H9 (cell line): ENCODE results near the gene PIEZO2. TPM values are rescaled to one million over a fixed set of nuclear protein-coding genes. Genes with fewer than 3 reads are reported as not detected.
"Not testable (repeated sequence)": the region's sequence is repeated elsewhere in the genome, so short reads cannot be mapped to it uniquely, and the experiment has no call there.

ENCODE experiments used
- DNase-seq: peaks from one replicate; pipeline ENCODE4 v3.0.0-alpha.2; 2017
- H2AFZ ChIP-seq: one replicate; pipeline ENCODE4 v1.6.1; 2013; ENCODE audit warnings: mild to moderate bottlenecking, low read length, control low read depth, moderate library complexity
- H2AK5ac ChIP-seq: 2 replicates; pipeline ENCODE4 v1.6.1; 2013; ENCODE audit warnings: low read length, control low read depth, mixed read lengths; ENCODE audit not compliant: insufficient read length
- H2BK120ac ChIP-seq: one replicate; pipeline ENCODE4 v1.6.1; 2013; ENCODE audit warnings: low read depth, mild to moderate bottlenecking, low read length, control low read depth, inconsistent platforms; ENCODE audit not compliant: poor library complexity, severe bottlenecking
- H2BK12ac ChIP-seq: 2 replicates; pipeline ENCODE4 v1.6.1; 2013; ENCODE audit warnings: low read length, control low read depth, mixed read lengths, low read depth; ENCODE audit not compliant: insufficient read length
- H2BK15ac ChIP-seq: 2 replicates; pipeline ENCODE4 v1.6.1; 2013; ENCODE audit warnings: low read depth, low read length, control low read depth
- H2BK20ac ChIP-seq: one replicate; pipeline ENCODE4 v1.6.1; 2013; ENCODE audit warnings: low read depth, mild to moderate bottlenecking, low read length, control low read depth, inconsistent platforms; ENCODE audit not compliant: poor library complexity, severe bottlenecking
- H2BK5ac ChIP-seq: 2 replicates; pipeline ENCODE4 v1.6.1; 2013; ENCODE audit warnings: low read length, control low read depth, mixed read lengths; ENCODE audit not compliant: insufficient read length
- H3K14ac ChIP-seq: 2 replicates; pipeline ENCODE4 v1.6.1; 2013; ENCODE audit warnings: low read length, control low read depth; ENCODE audit not compliant: insufficient read depth
- H3K18ac ChIP-seq: 2 replicates; pipeline ENCODE4 v1.6.1; 2013; ENCODE audit warnings: low read depth, mild to moderate bottlenecking, mixed read lengths, low read length, control low read depth; ENCODE audit not compliant: insufficient read length
- H3K23ac ChIP-seq: 2 replicates; pipeline ENCODE4 v1.6.1; 2013; ENCODE audit warnings: low read length, control low read depth, mixed read lengths, low read depth; ENCODE audit not compliant: insufficient read length
- H3K23me2 ChIP-seq: 2 replicates; pipeline ENCODE4 v1.6.1; 2013; ENCODE audit warnings: low read depth, mild to moderate bottlenecking, mixed read lengths, low read length, control low read depth; ENCODE audit not compliant: insufficient read length, poor library complexity, severe bottlenecking
- H3K27ac ChIP-seq: 2 replicates; pipeline ENCODE4 v1.5.1; 2013; ENCODE audit warnings: low read length, control low read depth, mixed read lengths, low read depth; ENCODE audit not compliant: insufficient read length
- H3K27me3 ChIP-seq: 2 replicates; pipeline ENCODE4 v1.6.1; 2013; ENCODE audit warnings: low read length, control low read depth, inconsistent platforms; ENCODE audit not compliant: insufficient read depth
- H3K4ac ChIP-seq: 2 replicates; pipeline ENCODE4 v1.6.1; 2013; ENCODE audit warnings: low read depth, mild to moderate bottlenecking, control low read depth, inconsistent platforms, low read length, moderate library complexity
- H3K4me1 ChIP-seq: 2 replicates; pipeline ENCODE4 v1.6.1; 2013; ENCODE audit warnings: low read length, control low read depth, inconsistent platforms; ENCODE audit not compliant: insufficient read depth
- H3K4me2 ChIP-seq: 2 replicates; pipeline ENCODE4 v1.6.1; 2013; ENCODE audit warnings: low read length, control low read depth, mixed read lengths; ENCODE audit not compliant: insufficient read length, insufficient read depth
- H3K56ac ChIP-seq: 2 replicates; pipeline ENCODE4 v1.6.1; 2013; ENCODE audit warnings: low read depth, mild to moderate bottlenecking, mixed read lengths, low read length, control low read depth; ENCODE audit not compliant: insufficient read length
- H3K79me1 ChIP-seq: 2 replicates; pipeline ENCODE4 v1.6.1; 2013; ENCODE audit warnings: low read depth, mild to moderate bottlenecking, moderate library complexity, low read length, control low read depth, inconsistent platforms; ENCODE audit not compliant: insufficient read depth, poor library complexity, severe bottlenecking
- H3K79me2 ChIP-seq: 2 replicates; pipeline ENCODE4 v1.6.1; 2013; ENCODE audit warnings: low read length, control low read depth, inconsistent platforms; ENCODE audit not compliant: insufficient read depth
- H3K9ac ChIP-seq: 2 replicates; pipeline ENCODE4 v1.6.1; 2013; ENCODE audit warnings: low read length, control low read depth, mixed read lengths; ENCODE audit not compliant: insufficient read length; ENCODE audit errors: extremely low read depth
- H3K9me3 ChIP-seq: one replicate; pipeline ENCODE4 v1.6.1; 2013; ENCODE audit warnings: low read depth, low read length, inconsistent platforms; ENCODE audit not compliant: control insufficient read depth
- H3T11ph ChIP-seq: one replicate; pipeline ENCODE4 v1.6.1; 2013; ENCODE audit warnings: mild to moderate bottlenecking, low read length, control low read depth, inconsistent platforms
- H4K20me1 ChIP-seq: one replicate; pipeline ENCODE4 v1.6.1; 2013; ENCODE audit not compliant: control insufficient read depth, insufficient read length, insufficient read depth
- H4K5ac ChIP-seq: 2 replicates; pipeline ENCODE4 v1.6.1; 2013; ENCODE audit warnings: low read depth, mild to moderate bottlenecking, mixed read lengths, low read length, control low read depth; ENCODE audit not compliant: insufficient read length
- H4K8ac ChIP-seq: replicated peaks from 2 replicates; pipeline ENCODE4 v1.6.1; 2013; ENCODE audit warnings: low read length, control low read depth, mixed read lengths, low read depth; ENCODE audit not compliant: insufficient read length
- H4K91ac ChIP-seq: 2 replicates; pipeline ENCODE4 v1.6.1; 2013; ENCODE audit warnings: low read depth, mild to moderate bottlenecking, moderate library complexity, mixed read lengths, low read length, control low read depth; ENCODE audit not compliant: insufficient read length
- H3K27ac Mint-ChIP-seq, 3 experiments: 2 replicates in 2 of 3; 3 replicates in 1 of 3; pipeline ENCODE4 v1.8.0; 2020 to 2021; ENCODE audit warnings: mixed read lengths in 3 of 3, mild to moderate bottlenecking in 1 of 3, moderate library complexity in 1 of 3
- H3K27me3 Mint-ChIP-seq: 2 replicates; pipeline ENCODE4 v1.8.0; 2021; ENCODE audit warnings: low read depth, mild to moderate bottlenecking, moderate library complexity, mixed read lengths
- H3K36me3 Mint-ChIP-seq, 3 experiments: 2 replicates in 2 of 3; 3 replicates in 1 of 3; pipeline ENCODE4 v1.8.0; 2020 to 2021; ENCODE audit warnings: low read depth in 3 of 3, mixed read lengths in 3 of 3; ENCODE audit not compliant: insufficient read depth in 1 of 3
- H3K4me1 Mint-ChIP-seq, 2 experiments: 2 replicates each; pipeline ENCODE4 v1.8.0; 2020; ENCODE audit warnings: mixed read lengths in 2 of 2
- H3K4me3 Mint-ChIP-seq, 2 experiments: 2 replicates in 1 of 2; 3 replicates in 1 of 2; pipeline ENCODE4 v1.8.0; 2020 to 2021; ENCODE audit warnings: mild to moderate bottlenecking in 2 of 2, mixed read lengths in 2 of 2, moderate library complexity in 1 of 2
- H3K9me3 Mint-ChIP-seq, 2 experiments: 2 replicates in 1 of 2; 3 replicates in 1 of 2; pipeline ENCODE4 v1.8.0; 2020; ENCODE audit warnings: mild to moderate bottlenecking in 2 of 2, mixed read lengths in 2 of 2, moderate library complexity in 1 of 2
- WGBS: extraction: QIAGEN DNeasy Blood & Tissue Kit; methylation state at CpG from one replicate; pipeline ENCODE4 v1.1.7; 2013; ENCODE audit warnings: missing lambda C conversion rate, low lambda C conversion rate, mixed read lengths; ENCODE audit not compliant: insufficient read length; ENCODE audit errors: extremely low coverage; 5-methylcytosine and 5-hydroxymethylcytosine counted together
- total RNA-seq: library from RNA; stranded (reverse); gene quantifications from 2 replicates; pipeline ENCODE4 v1.2.1, GENCODE V29; 2021
- TF ChIP-seq, protein P1 (sequence below): fragments of 200-600 bp; sonication (generic); conservative IDR thresholded peaks from 3 replicates; pipeline ENCODE4 v1.8.0; 2021; ENCODE audit warnings: antibody characterized with exemption, mild to moderate bottlenecking

Gene PIEZO2
- total RNA-seq, 1 experiment from 2014 or later, result 3.9 TPM

DNA sequence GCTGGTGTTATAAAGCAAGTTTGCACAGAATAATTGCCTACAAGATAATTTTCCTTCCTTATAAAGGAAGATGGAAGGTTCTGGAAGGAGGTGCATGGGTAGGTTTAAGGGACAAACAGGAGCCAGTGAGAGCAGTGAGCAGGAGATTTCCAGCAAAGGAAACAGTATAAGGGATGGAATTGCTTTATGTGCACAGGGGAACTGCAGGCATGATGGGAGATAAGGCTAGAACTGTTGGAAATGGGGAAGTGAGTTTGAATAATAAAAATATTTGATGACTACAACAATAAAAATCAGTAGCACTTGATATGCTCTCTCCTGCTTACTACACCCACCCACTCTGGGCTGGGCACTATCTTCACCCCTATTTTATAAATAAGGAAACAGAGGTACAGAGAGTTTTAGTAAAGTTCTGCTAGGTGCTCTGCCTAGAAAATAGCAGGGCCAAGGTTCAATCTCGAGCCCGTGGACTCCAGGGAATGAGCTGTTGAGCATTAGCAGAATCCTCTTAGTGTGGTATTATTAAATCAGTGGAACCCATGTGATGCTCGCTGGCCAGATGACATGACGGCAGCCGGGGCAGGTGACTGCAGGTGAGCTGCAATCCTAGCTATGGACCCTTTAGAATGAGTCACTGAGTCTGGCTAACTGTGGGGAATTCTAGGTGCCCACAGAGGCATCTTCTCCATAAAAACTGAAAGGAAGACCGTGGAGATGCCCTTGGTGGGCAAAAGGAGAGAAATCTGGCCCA is 302.5 kb downstream of the PIEZO2 start:
- Histone ChIP-seq H2BK120ac (no peak overlapping the region), H3K23ac (no peak overlapping the region), H4K91ac (no peak overlapping the region), H3K79me2 (no peaks in the 10 kb centered on the region), H3K56ac (no peak overlapping the region), H3T11ph (no peak overlapping the region), H4K8ac (no peak overlapping the region), H3K27ac (no peak overlapping the region), H3K4me1 (peaks cover 6% of the 10 kb centered on the region; the same call in 1 of the 2 replicates), H3K18ac (no peak overlapping the region), H3K79me1 (no peaks in the 10 kb centered on the region), H2BK15ac (no peak overlapping the region), H3K4me2 (no peak overlapping the region), H3K14ac (no peak overlapping the region), H2BK20ac (no peak overlapping the region), H3K9me3 (no peaks in the 10 kb centered on the region), H2AK5ac (no peak overlapping the region), H3K4ac (no peak overlapping the region), H2AFZ (no peak overlapping the region), H3K27me3 (no peaks in the 10 kb centered on the region), H2BK5ac (no peak overlapping the region), H3K9ac (no peak overlapping the region), H2BK12ac (no peak overlapping the region), H4K5ac (no peak overlapping the region), H4K20me1 (no peaks in the 10 kb centered on the region), H3K23me2 (no peaks in the 10 kb centered on the region)
- WGBS, result no CpG with 5 or more reads among the region's 6 CpGs
- Mint-ChIP-seq H3K4me1 (peaks cover 18 to 25% of the 10 kb centered on the region in 2 experiments), H3K27ac (no peak overlapping the region), H3K4me3 (no peak overlapping the region), H3K27me3 (no peaks in the 10 kb centered on the region), H3K9me3 (peaks cover 5 to 8% of the 10 kb centered on the region in 2 experiments), H3K36me3 (peaks cover 8 to 12% (median 10%) of the 10 kb centered on the region in 3 experiments)
- TF ChIP-seq, protein P1, sequence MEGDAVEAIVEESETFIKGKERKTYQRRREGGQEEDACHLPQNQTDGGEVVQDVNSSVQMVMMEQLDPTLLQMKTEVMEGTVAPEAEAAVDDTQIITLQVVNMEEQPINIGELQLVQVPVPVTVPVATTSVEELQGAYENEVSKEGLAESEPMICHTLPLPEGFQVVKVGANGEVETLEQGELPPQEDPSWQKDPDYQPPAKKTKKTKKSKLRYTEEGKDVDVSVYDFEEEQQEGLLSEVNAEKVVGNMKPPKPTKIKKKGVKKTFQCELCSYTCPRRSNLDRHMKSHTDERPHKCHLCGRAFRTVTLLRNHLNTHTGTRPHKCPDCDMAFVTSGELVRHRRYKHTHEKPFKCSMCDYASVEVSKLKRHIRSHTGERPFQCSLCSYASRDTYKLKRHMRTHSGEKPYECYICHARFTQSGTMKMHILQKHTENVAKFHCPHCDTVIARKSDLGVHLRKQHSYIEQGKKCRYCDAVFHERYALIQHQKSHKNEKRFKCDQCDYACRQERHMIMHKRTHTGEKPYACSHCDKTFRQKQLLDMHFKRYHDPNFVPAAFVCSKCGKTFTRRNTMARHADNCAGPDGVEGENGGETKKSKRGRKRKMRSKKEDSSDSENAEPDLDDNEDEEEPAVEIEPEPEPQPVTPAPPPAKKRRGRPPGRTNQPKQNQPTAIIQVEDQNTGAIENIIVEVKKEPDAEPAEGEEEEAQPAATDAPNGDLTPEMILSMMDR, result no peak
- DNase-seq, result no peak

DNA sequence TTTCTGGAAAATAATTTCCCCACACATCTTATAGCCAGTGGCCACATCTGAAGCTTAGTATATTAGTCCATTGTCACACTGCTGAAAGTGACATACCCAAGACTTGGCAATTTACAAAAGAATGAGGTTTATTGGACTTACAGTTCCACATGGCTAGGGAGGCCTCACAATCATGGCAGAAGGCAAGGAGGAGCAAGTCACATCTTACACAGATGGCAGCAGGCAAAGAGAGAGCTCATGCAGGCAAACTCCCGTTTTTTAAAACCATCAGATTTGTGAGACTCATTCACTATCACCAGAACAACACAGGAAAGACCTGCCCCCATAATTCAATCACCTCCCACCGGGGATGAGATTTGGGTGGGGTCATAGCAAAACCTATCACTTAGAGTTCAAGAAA is 303.3 kb downstream of the PIEZO2 start:
- H2BK120ac ChIP-seq, H3K56ac ChIP-seq, H3T11ph ChIP-seq, H3K4me2 ChIP-seq, H3K27ac ChIP-seq, H3K23me2 ChIP-seq, H4K5ac ChIP-seq, H3K23ac ChIP-seq, H4K91ac ChIP-seq, H3K27me3 ChIP-seq, H3K79me2 ChIP-seq, H3K9me3 Mint-ChIP-seq, H2BK15ac ChIP-seq, H3K14ac ChIP-seq, H3K4me3 Mint-ChIP-seq, H3K9ac ChIP-seq, H3K27me3 Mint-ChIP-seq, H3K18ac ChIP-seq, H2AFZ ChIP-seq, H2AK5ac ChIP-seq, H3K79me1 ChIP-seq, H2BK20ac ChIP-seq, H3K9me3 ChIP-seq, H2BK5ac ChIP-seq, DNase-seq, H3K4ac ChIP-seq, H2BK12ac ChIP-seq, H4K8ac ChIP-seq, H3K4me1 ChIP-seq, H3K27ac Mint-ChIP-seq, H4K20me1 ChIP-seq: not testable (repeated sequence)
- WGBS, result no CpG with 5 or more reads among the region's 2 CpGs
- Mint-ChIP-seq H3K36me3 (peaks cover 8 to 12% (median 10%) of the 10 kb centered on the region in 3 experiments), H3K4me1 (peaks cover 18 to 27% of the 10 kb centered on the region in 2 experiments)
